ENCODE measurements around the gene MCF2L2. TPM values are rescaled to one million over a fixed set of nuclear protein-coding genes. Genes with fewer than 3 reads are reported as not detected.
A peak's percentile ranks its signal among the peaks of the same experiment; 100 is the strongest.
"Not testable (repeated sequence)": the region's sequence is repeated elsewhere in the genome, so short reads cannot be mapped to it uniquely, and the experiment has no call there.

The MCF2L2 gene
- total RNA-seq, 1 experiment from 2014 or later, result 1.7 TPM

- no peak overlapping the region for H3K27ac ChIP-seq
- intact Hi-C loops (cut with micrococcal nuclease; ENCODE audit: unreplicated experiment), result no loop called here
- H3K27me3 ChIP-seq (ENCODE audit: insufficient read depth, low read depth), result peaks cover 21% of the 10 kb centered on the region
- H3K9me2 ChIP-seq (ENCODE audit: insufficient read depth), result no peaks in the 10 kb centered on the region
- CTCF ChIA-PET, result no interaction called here
- no peaks in the 10 kb centered on the region for H3K9me3 ChIP-seq (ENCODE audit: insufficient read depth, low read depth)
- no peaks in the 10 kb centered on the region for H3K36me3 ChIP-seq (ENCODE audit: low read depth)
- no peaks in the 10 kb centered on the region for H3K79me2 ChIP-seq (ENCODE audit: low read depth)
- H3K4me1 ChIP-seq (replicated peaks; ENCODE audit: insufficient read depth), result no peaks in the 10 kb centered on the region
- H2AFZ ChIP-seq, result peak overlapping the region; percentile 95
- no peak for DNase-seq
- POLR2A ChIA-PET (ENCODE audit: unreplicated experiment), result no interaction called here
- H3F3A ChIP-seq (ENCODE audit: insufficient read depth, low read depth), result peaks cover 6% of the 10 kb centered on the region; the same call in 1 of the 2 replicates
- BruUV-seq (replicated peaks), result TSS peak; percentile 33
- peak overlapping the region; percentile 85; the same call in 1 of the 2 replicates for H3K4me3 ChIP-seq
- no peaks in the 10 kb centered on the region for H4K20me1 ChIP-seq (ENCODE audit: insufficient read depth)
- H3K4me2 ChIP-seq, result peak overlapping the region; percentile 92
- TF ChIP-seq EZH2 (IDR thresholded peaks at IDR 0.05; ENCODE audit: low read depth) (no peak), CTCF (conservative IDR thresholded peaks at IDR 0.05) (no peak)
Measured at GRCh38 chr3:183427196-183427875, 1.1 kb downstream of the MCF2L2 start.

DNA sequence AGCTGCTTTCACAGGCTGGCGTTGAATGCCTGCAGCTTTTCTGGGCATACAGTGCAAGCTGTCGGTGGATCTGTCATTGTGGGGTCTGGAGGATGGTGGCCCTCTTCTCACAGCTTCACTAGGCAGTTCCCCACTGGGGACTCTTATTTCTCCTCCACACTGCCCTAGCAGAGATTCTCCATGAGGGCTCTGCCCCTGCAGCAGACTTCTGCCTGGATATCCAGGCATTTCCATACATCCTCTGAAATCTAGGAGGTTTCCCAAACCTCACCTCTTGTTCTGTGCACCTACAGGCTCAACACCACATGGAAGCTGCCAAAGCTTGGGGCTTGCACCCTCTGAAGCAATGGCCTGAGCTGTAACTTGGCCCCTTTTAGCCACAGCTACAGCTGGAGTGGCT is 9.6 kb downstream of the MCF2L2 start:
- CTCF ChIA-PET, result not testable (repeated sequence)
- peaks cover 13% of the 10 kb centered on the region; the same call in 1 of the 2 replicates for H3K9me3 ChIP-seq (ENCODE audit: insufficient read depth, low read depth)

GRCh38 chr3:183411216-183411922 is 17.1 kb downstream of the MCF2L2 start:
- BruUV-seq (replicated peaks), result no TSS peak
- TF ChIP-seq EZH2 (IDR thresholded peaks at IDR 0.05; ENCODE audit: low read depth), result no peak
- Histone ChIP-seq H3K4me3 (no peak overlapping the region), H3K4me2 (no peak overlapping the region), H3K27me3 (ENCODE audit: insufficient read depth, low read depth) (no peaks in the 10 kb centered on the region), H3K79me2 (ENCODE audit: low read depth) (no peaks in the 10 kb centered on the region), H3K36me3 (ENCODE audit: low read depth) (no peaks in the 10 kb centered on the region), H3F3A (ENCODE audit: insufficient read depth, low read depth) (no peaks in the 10 kb centered on the region), H3K9me2 (ENCODE audit: insufficient read depth) (no peaks in the 10 kb centered on the region), H2AFZ (no peak overlapping the region), H3K4me1 (replicated peaks; ENCODE audit: insufficient read depth) (no peaks in the 10 kb centered on the region), H4K20me1 (ENCODE audit: insufficient read depth) (no peaks in the 10 kb centered on the region), H3K9me3 (ENCODE audit: insufficient read depth, low read depth) (no peaks in the 10 kb centered on the region), H3K27ac (no peak overlapping the region)
- no peak for DNase-seq
- POLR2A ChIA-PET (ENCODE audit: unreplicated experiment), result interaction anchor here (0.7 kb wide), 1 partner anchor 17 kb away, joined by 8 read pairs; no protein-coding TSS in a partner anchor
- CTCF ChIA-PET, result interaction anchor here (0.6 kb wide), 2 partner anchors 281 to 396 kb away, joined by 4 to 5 read pairs; no protein-coding TSS in a partner anchor
- intact Hi-C loops (cut with micrococcal nuclease; ENCODE audit: unreplicated experiment), result no loop called here

More for the DNA sequence above, 9.6 kb downstream of the MCF2L2 start:
- H3K36me3 ChIP-seq (ENCODE audit: low read depth); H3K27me3 ChIP-seq (ENCODE audit: insufficient read depth, low read depth); H3K4me2 ChIP-seq; H3F3A ChIP-seq (ENCODE audit: insufficient read depth, low read depth); H3K79me2 ChIP-seq (ENCODE audit: low read depth); DNase-seq; H3K9me2 ChIP-seq (ENCODE audit: insufficient read depth); H3K4me3 ChIP-seq; H4K20me1 ChIP-seq (ENCODE audit: insufficient read depth); H2AFZ ChIP-seq; POLR2A ChIA-PET (ENCODE audit: unreplicated experiment); BruUV-seq (replicated peaks); H3K27ac ChIP-seq; H3K4me1 ChIP-seq (replicated peaks; ENCODE audit: insufficient read depth); intact Hi-C loops (cut with micrococcal nuclease; ENCODE audit: unreplicated experiment): not testable (repeated sequence)

DNA sequence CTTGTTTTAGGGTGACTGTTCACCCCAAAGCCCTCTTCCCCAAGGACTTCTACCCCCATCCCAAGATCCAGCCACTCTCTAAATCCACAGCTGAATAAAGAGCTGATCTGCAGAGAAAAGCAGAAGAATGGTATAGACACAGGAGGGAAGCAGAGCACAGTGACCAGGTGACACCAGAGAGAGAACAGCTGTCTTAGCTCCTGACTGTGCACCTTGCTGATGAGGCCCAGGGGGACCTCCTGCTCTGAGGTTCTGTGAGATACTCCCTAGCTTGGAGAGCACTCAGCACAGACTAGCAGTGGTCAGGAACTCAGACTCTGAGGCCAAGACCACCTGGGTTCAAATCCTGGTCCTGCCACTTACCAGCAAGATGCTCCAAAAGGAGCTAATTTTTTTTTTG is 17.7 kb downstream of the MCF2L2 start:
- BruUV-seq (replicated peaks), result no TSS peak
- Histone ChIP-seq H4K20me1 (ENCODE audit: insufficient read depth) (no peaks in the 10 kb centered on the region), H3K9me2 (ENCODE audit: insufficient read depth) (no peaks in the 10 kb centered on the region), H3K9me3 (ENCODE audit: insufficient read depth, low read depth) (no peaks in the 10 kb centered on the region), H3K36me3 (ENCODE audit: low read depth) (no peaks in the 10 kb centered on the region), H3K4me1 (replicated peaks; ENCODE audit: insufficient read depth) (no peaks in the 10 kb centered on the region), H2AFZ (no peak overlapping the region), H3K79me2 (ENCODE audit: low read depth) (no peaks in the 10 kb centered on the region), H3K4me3 (no peak overlapping the region), H3K4me2 (no peak overlapping the region), H3K27me3 (ENCODE audit: insufficient read depth, low read depth) (no peaks in the 10 kb centered on the region), H3K27ac (no peak overlapping the region), H3F3A (ENCODE audit: insufficient read depth, low read depth) (no peaks in the 10 kb centered on the region)
- intact Hi-C loops (cut with micrococcal nuclease; ENCODE audit: unreplicated experiment), result no loop called here
- no peak for DNase-seq
- TF ChIP-seq CTCF (conservative IDR thresholded peaks at IDR 0.05), result no peak
- no peak for TF ChIP-seq EZH2 (IDR thresholded peaks at IDR 0.05; ENCODE audit: low read depth)
- CTCF ChIA-PET, result interaction anchor here (0.6 kb wide), 2 partner anchors 280 to 397 kb away, joined by 4 to 5 read pairs; no protein-coding TSS in a partner anchor
- POLR2A ChIA-PET (ENCODE audit: unreplicated experiment), result interaction anchor here (0.7 kb wide), 1 partner anchor 16 kb away, joined by 8 read pairs; no protein-coding TSS in a partner anchor
